SH-SY5Y (cell line): ENCODE measurements around the gene UBE3B.

Experiments
- GATA2 ChIP-seq: IDR thresholded peaks from 2 replicates; pipeline ENCODE4 v1.6.1; 2011; ENCODE audit warnings: mild to moderate bottlenecking, low read depth, low read length
- GATA3 ChIP-seq: IDR thresholded peaks from 2 replicates; pipeline ENCODE4 v1.6.1; 2011; ENCODE audit warnings: low read depth, mild to moderate bottlenecking, low read length, moderate library complexity

- no peak for TF ChIP-seq GATA2
- no peak for TF ChIP-seq GATA3
Observed at GRCh38 chr12:109513051-109513450, 35.6 kb downstream of the UBE3B start.
